GM21528 (cell line): ENCODE data around the gene OR52W1.

Experiments used
- ATAC-seq: cut with Tn5 transposase; IDR thresholded peaks from one replicate; pipeline ENCODE4 v1.9.1; 2021; ENCODE audit warnings: mild to moderate bottlenecking, moderate library complexity; ENCODE audit not compliant: unreplicated experiment, low FRiP score

OR52W1 gene

DNA sequence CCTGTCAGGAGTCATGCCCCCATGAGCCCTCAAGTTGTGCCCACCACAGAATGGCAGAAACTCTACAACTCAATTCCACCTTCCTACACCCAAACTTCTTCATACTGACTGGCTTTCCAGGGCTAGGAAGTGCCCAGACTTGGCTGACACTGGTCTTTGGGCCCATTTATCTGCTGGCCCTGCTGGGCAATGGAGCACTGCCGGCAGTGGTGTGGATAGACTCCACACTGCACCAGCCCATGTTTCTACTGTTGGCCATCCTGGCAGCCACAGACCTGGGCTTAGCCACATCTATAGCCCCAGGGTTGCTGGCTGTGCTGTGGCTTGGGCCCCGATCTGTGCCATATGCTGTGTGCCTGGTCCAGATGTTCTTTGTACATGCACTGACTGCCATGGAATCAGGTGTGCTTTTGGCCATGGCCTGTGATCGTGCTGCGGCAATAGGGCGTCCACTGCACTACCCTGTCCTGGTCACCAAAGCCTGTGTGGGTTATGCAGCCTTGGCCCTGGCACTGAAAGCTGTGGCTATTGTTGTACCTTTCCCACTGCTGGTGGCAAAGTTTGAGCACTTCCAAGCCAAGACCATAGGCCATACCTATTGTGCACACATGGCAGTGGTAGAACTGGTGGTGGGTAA lies at the start of gene OR52W1:
Gene OR52W1 (plus strand): TSS at position 51 of the 637 bp plus-strand sequence. CDS start 0 bp downstream, at position 51.
- no peak for ATAC-seq

DNA sequence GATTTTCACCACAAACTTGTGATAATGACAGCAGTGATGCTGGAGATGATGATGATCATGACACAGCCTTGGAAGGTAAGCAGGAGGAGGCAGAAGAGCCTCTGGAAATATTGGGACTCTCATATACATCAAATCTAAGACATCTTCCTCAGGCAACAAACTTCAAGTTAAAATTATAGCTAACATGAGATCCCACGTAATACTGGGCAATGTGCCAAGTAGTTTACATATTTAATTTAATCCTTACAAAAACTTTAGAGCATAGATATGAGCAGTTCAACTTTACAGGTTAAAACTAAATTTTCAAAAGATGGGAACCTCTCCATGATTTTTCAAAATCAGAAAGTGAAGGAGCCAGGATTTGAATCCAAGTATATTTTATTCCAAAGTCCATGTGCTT lies 47.9 kb upstream of the OR52W1 start:
- no peak for ATAC-seq

GRCh38 chr11:6152126-6152525 lies 46.9 kb upstream of the OR52W1 start:
- no peak for ATAC-seq

DNA sequence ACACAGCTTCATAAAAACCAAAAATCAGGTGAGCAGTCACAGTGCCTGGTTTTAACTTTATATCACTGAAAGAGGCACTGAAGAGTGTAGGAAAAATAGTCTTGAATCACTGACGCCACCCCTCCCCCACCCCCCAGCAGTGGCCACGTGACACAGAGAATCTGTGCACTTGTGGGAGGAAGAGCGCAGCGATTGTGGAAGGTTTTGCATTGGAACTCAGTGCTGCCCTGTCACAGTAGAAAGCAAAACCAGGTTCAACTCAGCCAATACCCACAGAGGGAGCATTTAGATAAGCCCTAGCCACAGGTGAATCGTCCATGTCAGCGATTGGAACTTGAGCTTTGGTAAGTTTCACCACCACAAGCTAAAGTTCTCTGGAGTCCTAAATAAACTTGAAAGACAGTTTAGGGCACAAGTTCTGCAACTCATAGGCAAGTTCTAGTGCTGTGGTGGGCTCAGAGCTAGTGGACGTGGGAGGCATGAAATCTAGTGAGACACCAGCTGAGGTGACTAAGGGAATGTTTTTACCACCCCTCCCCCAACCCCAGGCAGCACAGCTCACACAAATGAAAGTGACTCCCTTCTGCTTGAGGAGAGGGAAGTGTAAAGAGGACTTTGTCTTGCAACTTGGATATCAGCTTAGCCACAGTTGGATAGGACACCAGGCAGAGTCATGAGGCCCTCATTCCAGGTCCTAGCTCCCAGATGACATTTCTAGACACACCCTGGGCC lies 42.2 kb upstream of the OR52W1 start:
- no peak for ATAC-seq

- ATAC-seq, result no peak
These were observed 28.8 kb upstream of the OR52W1 start, which contains the start of gene OR52B2 for GRCh38 chr11:6170226-6170625. Gene OR52B2 (minus strand): TSS chr11:6170326. CDS start chr11:6170326, 0 bp downstream.

GRCh38 chr11:6175440-6175839 lies 23.6 kb upstream of the OR52W1 start:
- ATAC-seq, result no peak

- no peak for ATAC-seq
These were observed 7.3 kb upstream of the OR52W1 start for GRCh38 chr11:6191742-6192141.

DNA sequence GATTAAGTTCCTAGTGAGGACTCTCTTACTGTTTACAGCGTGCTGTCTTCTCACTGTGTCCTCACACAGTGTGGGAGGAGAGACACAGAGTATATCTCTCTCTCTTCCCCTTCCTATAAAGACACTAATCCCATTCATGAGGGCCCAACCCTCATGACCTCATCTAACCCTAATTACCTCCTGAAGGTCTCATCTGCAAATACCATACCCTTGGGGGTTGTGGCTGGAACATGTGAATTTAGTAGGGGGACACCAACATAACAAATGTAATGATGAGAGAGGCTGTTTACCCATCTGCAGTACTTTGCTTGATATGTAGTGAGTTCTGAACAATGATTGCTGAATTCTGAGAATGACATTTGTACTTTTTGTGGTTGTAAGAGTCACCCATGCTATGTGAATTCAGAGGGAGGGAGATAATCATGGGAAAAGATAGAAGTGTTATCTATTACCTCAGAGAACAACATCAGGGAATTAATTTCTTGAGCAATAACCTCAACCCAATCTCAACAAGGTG lies 4.9 kb upstream of the OR52W1 start:
- no peak for ATAC-seq

GRCh38 chr11:6196396-6196795 lies 2.6 kb upstream of the OR52W1 start:
- no peak for ATAC-seq

DNA sequence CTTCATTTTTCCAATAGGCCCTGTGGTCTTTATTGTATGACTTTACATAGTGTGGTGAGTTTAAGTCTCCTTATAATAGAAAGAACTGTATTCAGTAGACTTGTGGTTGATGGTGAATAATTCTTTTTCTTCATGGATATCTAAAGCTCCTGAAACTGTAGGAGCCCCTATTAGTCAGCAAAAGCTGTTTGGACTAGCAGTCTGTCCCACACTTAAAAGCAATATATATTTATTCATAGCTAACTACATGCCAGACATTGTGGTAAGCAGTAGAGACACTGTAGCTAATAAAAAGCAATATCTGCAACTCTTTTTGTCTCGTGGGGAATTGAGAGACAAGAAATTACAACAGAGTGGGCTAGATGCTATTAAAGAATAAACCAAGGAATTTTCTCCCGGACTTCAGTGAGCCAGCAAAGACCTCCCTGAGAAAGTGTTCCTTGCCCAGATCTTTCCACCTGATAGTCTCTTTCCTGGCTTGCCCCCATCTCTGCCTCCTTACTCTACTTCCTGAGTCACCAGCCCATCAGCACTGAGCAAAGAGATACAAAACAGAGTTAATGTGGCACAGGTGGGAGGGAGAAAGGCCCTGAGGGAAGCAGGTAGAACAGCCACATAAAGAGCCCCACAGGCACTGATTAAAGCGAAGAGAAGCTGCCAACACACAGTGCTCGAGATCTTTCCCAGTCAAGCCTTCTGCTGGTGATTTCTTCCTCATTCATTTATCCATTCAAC lies 1.4 kb upstream of the OR52W1 start:
- ATAC-seq, result no peak

GRCh38 chr11:6200975-6201374 lies 2.0 kb downstream of the OR52W1 start:
- no peak for ATAC-seq

DNA sequence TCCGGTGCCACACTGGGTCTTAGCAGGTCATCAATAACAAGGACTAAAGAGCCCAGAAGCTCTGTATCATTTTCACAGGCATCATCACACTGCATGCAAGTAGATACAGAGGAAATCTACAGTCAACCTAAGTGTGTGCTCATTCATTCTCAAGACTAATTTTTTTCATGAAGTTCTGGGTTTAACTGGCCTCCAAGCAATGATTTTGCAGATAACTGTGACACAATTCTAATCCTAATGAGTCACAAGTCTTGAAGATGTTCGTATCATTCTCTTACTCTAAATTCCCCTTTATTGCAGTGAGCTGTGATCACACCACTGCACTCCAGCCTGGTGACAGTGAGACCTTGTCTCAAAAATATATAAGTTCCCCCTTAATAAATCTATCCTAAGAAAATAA lies 2.5 kb downstream of the OR52W1 start:
- no peak for ATAC-seq

DNA sequence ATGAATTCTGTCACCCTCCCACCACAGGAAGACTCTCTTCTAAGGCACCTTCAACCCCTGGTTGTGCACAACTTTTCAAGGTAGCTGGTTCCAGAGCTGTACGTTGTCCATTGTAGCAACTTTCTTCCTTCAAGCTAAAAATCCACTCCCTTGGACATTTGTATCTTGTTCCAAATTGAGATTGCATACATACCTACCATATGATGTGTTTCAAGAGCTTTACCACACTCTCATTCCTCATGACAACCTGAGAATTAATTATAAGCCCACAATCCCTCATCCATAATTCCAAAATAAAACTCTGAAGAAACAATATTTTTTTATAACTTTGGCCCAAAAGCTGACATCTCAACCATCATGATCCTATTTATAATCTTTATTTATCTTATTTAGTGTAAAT lies 3.0 kb downstream of the OR52W1 start:
- no peak for ATAC-seq

GRCh38 chr11:6203327-6203726 lies 4.3 kb downstream of the OR52W1 start:
- ATAC-seq, result peak; percentile 84

GRCh38 chr11:6204706-6205105 lies 5.7 kb downstream of the OR52W1 start:
- ATAC-seq, result no peak

DNA sequence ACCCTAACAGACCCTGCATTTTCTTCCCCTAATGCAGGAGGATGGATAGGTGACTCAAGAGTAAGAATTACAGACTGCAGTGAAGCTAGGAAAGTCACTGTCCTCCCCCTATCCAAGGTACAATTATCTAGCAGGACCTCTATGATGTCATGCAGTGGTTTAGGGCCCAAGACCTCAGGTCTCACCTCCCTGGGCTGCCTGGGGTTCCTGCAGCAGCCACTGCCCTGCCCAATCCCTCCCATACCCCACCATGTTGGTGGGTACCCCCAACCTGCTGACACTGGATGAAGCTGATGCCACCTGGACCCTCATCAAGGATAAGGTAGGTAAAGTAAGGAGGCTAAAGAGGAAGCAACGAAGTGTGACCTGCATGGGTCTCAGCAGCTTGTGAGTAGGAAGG lies 6.3 kb downstream of the OR52W1 start, which contains the start of gene C11orf42:
Gene C11orf42 (plus strand): TSS at position 192 of the 400 bp plus-strand sequence. CDS start 59 bp downstream, at position 251.
- ATAC-seq, result no peak

DNA sequence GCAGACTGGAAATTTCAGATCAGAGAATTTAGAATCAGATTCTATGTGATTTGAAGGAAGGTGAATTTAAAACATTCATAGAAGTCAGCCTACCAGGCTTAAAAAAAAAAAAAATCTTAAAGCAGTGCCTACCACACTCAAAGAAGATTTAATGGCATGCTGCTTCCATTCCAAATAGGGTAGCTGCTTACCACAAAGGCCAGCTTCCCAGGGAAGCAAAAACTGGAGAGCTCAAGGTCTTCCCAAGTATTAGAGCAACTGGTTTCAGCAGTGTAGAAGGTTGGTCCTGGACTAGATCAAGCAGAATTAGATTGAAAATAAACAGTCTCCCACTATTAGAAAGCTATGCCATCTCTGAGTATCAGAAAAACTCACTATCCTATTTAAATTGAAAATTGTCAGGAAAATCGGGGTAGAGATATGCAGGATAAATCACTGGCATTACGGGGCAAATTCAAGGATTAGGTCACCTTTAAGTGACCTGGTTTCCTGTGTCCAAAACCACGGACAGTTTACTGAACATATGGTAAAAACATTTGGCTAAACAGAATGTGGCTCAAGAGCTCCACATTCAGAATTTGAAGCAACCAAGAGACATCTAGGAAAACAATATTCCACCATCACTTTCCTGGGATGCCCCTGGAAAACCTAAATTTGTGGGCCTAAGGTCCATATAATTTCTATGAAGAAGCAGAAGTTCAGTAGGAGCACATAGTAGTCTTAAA lies 7.6 kb downstream of the OR52W1 start:
- no peak for ATAC-seq

- ATAC-seq, result no peak
These were observed 10.8 kb downstream of the OR52W1 start for GRCh38 chr11:6209801-6210200.

- ATAC-seq, result no peak
These were observed 11.4 kb downstream of the OR52W1 start for GRCh38 chr11:6210274-6210955.

- no peak for ATAC-seq
These were observed 15.5 kb downstream of the OR52W1 start for GRCh38 chr11:6214530-6214929.
